ENCODE data around the gene TPPP.

Gene TPPP

DNA sequence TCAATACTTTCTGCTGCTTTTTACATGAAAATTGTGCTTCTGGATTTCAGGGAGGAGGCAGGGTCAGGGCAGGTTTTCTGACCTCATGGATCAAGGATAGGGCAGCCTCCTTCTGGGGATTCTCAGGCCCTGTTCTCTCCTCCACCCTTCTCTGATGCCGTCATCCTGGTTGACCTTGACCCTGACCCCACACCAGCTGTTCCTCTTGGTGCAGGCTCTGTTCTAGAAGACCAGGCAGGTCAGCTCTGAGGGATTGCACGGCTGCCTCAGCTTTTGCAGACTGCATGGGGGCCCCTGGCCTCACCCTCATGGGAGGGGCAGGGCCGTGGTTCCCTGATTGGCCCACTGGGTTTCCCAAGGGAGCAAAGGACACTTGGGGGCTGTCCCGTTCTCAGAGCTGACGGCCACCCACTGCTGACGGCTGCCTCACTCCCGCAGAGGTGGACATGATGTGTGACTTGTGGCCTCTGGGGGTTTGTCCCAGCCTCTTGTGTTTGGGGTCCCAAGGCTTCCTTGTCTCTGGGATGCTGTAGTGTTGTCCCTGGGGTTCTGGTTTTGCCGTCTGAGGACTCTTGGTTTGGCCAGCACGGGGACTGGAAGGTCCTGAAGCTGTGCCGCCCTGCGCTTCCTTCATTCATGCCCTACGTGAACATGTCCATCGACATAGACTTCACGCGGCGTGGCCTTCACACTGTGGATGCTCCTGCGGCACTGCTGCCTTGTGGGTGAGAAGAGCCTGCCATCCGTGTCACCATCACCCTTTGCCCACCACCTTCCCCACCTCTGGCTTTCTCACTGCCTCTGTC is 46.6 kb downstream of the TPPP start:
- no peaks in the 10 kb centered on the region for H3F3A ChIP-seq (ENCODE audit: low read depth)
- TF ChIP-seq, protein P1, sequence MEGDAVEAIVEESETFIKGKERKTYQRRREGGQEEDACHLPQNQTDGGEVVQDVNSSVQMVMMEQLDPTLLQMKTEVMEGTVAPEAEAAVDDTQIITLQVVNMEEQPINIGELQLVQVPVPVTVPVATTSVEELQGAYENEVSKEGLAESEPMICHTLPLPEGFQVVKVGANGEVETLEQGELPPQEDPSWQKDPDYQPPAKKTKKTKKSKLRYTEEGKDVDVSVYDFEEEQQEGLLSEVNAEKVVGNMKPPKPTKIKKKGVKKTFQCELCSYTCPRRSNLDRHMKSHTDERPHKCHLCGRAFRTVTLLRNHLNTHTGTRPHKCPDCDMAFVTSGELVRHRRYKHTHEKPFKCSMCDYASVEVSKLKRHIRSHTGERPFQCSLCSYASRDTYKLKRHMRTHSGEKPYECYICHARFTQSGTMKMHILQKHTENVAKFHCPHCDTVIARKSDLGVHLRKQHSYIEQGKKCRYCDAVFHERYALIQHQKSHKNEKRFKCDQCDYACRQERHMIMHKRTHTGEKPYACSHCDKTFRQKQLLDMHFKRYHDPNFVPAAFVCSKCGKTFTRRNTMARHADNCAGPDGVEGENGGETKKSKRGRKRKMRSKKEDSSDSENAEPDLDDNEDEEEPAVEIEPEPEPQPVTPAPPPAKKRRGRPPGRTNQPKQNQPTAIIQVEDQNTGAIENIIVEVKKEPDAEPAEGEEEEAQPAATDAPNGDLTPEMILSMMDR (conservative IDR thresholded peaks at IDR 0.05; ENCODE audit: low read length) = no peak
- no peaks in the 10 kb centered on the region; the same call in 1 of the 2 replicates for H3K79me2 ChIP-seq (ENCODE audit: insufficient read depth, low read length)

DNA sequence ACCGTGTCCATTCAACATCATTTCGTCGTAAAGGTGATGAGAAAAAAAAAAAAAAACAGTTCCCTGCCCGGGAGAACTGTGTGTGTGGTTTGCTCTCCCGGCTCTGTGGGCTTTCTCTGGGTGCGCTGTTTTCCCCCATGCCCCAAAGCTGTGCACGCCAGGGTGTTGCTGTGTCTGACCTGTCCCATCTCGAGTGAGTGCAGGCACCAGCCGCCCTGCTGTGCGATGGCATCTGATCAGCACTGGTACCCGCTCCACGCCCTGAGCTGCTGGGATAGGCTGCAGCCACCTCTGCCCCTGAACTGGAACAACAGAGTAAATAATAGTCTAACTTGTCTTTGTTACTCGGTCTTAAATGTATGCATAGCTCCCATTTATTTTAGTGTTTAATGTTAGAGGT is 47.7 kb downstream of the TPPP start:
- H3K9me3 ChIP-seq (ENCODE audit: insufficient read depth, low read depth, low read length) = no peaks in the 10 kb centered on the region
- TF ChIP-seq, protein P1 (conservative IDR thresholded peaks at IDR 0.05; ENCODE audit: low read length) = no peak
- TF ChIP-seq EZH2phosphoT487 (IDR thresholded peaks at IDR 0.05; ENCODE audit: borderline replicate concordance) = no peak
- H3K9me2 ChIP-seq (replicated peaks; ENCODE audit: low read depth, low read length) = no peaks in the 10 kb centered on the region
- no peak overlapping the region for H3K4me2 ChIP-seq (ENCODE audit: low read depth, low read length, poor library complexity, severe bottlenecking)
- no peaks in the 10 kb centered on the region for H4K20me1 ChIP-seq (ENCODE audit: insufficient read depth, low read length, poor library complexity, severe bottlenecking)
- no peak overlapping the region for H3K9ac ChIP-seq (ENCODE audit: low read depth, low read length, poor library complexity, severe bottlenecking)
- H3K36me3 ChIP-seq (ENCODE audit: insufficient read depth, low read length) = peaks cover 51% of the 10 kb centered on the region; the same call in 1 of the 2 replicates
- no peaks in the 10 kb centered on the region; the same call in 1 of the 2 replicates for H3K79me2 ChIP-seq (ENCODE audit: insufficient read depth, low read length)
- no peak overlapping the region for H2AFZ ChIP-seq (ENCODE audit: low read length)
- no peak overlapping the region for H3K4me3 ChIP-seq (ENCODE audit: low read length, poor library complexity, severe bottlenecking)
- H3F3A ChIP-seq (ENCODE audit: low read depth) = no peaks in the 10 kb centered on the region
- H3K4me1 ChIP-seq (ENCODE audit: insufficient read depth, low read length, poor library complexity, severe bottlenecking) = no peaks in the 10 kb centered on the region
- H3K27me3 ChIP-seq (ENCODE audit: insufficient read depth, low read length, poor library complexity, severe bottlenecking) = no peaks in the 10 kb centered on the region

More for the DNA sequence above, 46.6 kb downstream of the TPPP start:
- H3K9me2 ChIP-seq (replicated peaks; ENCODE audit: low read depth, low read length) = no peaks in the 10 kb centered on the region
- H4K20me1 ChIP-seq (ENCODE audit: insufficient read depth, low read length, poor library complexity, severe bottlenecking) = no peaks in the 10 kb centered on the region
- H3K9me3 ChIP-seq (ENCODE audit: insufficient read depth, low read depth, low read length) = no peaks in the 10 kb centered on the region
- H3K4me2 ChIP-seq (ENCODE audit: low read depth, low read length, poor library complexity, severe bottlenecking) = no peak overlapping the region
- no peaks in the 10 kb centered on the region for H3K27me3 ChIP-seq (ENCODE audit: insufficient read depth, low read length, poor library complexity, severe bottlenecking)
- no peak overlapping the region for H3K4me3 ChIP-seq (ENCODE audit: low read length, poor library complexity, severe bottlenecking)
- H3K9ac ChIP-seq (ENCODE audit: low read depth, low read length, poor library complexity, severe bottlenecking) = no peak overlapping the region
- H3K36me3 ChIP-seq (ENCODE audit: insufficient read depth, low read length) = peaks cover 42% of the 10 kb centered on the region; the same call in 1 of the 2 replicates
- H3K4me1 ChIP-seq (ENCODE audit: insufficient read depth, low read length, poor library complexity, severe bottlenecking) = no peaks in the 10 kb centered on the region
- no peak overlapping the region for H2AFZ ChIP-seq (ENCODE audit: low read length)

DNA sequence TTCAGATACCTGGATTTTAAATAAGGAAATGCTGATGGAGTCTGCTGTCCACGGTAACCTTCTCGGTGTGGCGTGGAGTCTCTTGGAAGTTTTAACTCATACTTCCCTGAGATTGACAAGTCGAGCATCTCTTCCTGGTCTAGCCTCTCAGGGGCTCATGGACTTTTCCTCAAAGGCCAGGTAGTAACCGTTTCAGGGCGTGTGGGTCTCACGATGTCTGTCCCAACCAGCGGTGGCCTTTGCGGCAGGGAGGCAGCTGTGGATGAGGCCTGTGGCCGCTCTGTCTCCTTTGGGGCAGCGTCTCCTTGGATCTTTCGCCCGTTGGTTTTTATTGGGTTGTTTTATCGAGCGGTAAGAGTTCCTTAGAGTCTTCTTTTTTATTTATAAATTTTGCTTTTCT is 48.2 kb downstream of the TPPP start:
- TF ChIP-seq, protein P1 (conservative IDR thresholded peaks at IDR 0.05; ENCODE audit: low read length) = no peak
- no peak for TF ChIP-seq EZH2phosphoT487 (IDR thresholded peaks at IDR 0.05; ENCODE audit: borderline replicate concordance)

More for the DNA sequence above, 48.2 kb downstream of the TPPP start:
- no peaks in the 10 kb centered on the region for H3K4me1 ChIP-seq (ENCODE audit: insufficient read depth, low read length, poor library complexity, severe bottlenecking)
- H3K79me2 ChIP-seq (ENCODE audit: insufficient read depth, low read length) = no peaks in the 10 kb centered on the region; the same call in 1 of the 2 replicates
- no peaks in the 10 kb centered on the region for H3F3A ChIP-seq (ENCODE audit: low read depth)
- no peak overlapping the region for H2AFZ ChIP-seq (ENCODE audit: low read length)
- no peaks in the 10 kb centered on the region for H4K20me1 ChIP-seq (ENCODE audit: insufficient read depth, low read length, poor library complexity, severe bottlenecking)
- H3K4me3 ChIP-seq (ENCODE audit: low read length, poor library complexity, severe bottlenecking) = no peak overlapping the region
- H3K27me3 ChIP-seq (ENCODE audit: insufficient read depth, low read length, poor library complexity, severe bottlenecking) = no peaks in the 10 kb centered on the region
- H3K36me3 ChIP-seq (ENCODE audit: insufficient read depth, low read length) = peaks cover 55% of the 10 kb centered on the region; the same call in 1 of the 2 replicates
- H3K9me3 ChIP-seq (ENCODE audit: insufficient read depth, low read depth, low read length) = no peaks in the 10 kb centered on the region
- H3K4me2 ChIP-seq (ENCODE audit: low read depth, low read length, poor library complexity, severe bottlenecking) = no peak overlapping the region
- no peaks in the 10 kb centered on the region for H3K9me2 ChIP-seq (replicated peaks; ENCODE audit: low read depth, low read length)
- H3K9ac ChIP-seq (ENCODE audit: low read depth, low read length, poor library complexity, severe bottlenecking) = no peak overlapping the region

All from Loucy (cell line).